Measurements from ENCODE around the gene CDH12. TPM values are rescaled to one million over a fixed set of nuclear protein-coding genes. Genes with fewer than 3 reads are reported as not detected.
A peak's percentile ranks its signal among the peaks of the same experiment; 100 is the strongest.
"Not testable (repeated sequence)": the region's sequence is repeated elsewhere in the genome, so short reads cannot be mapped to it uniquely, and the experiment has no call there.

The CDH12 gene
- total and polyA plus RNA-seq, 4 donors, result 0.02 to 3.7 (median 0.31) TPM; not detected in 1

GRCh38 chr5:22887566-22887965, 34.4 kb upstream of the CDH12 start:
- TF ChIP-seq, protein P1, sequence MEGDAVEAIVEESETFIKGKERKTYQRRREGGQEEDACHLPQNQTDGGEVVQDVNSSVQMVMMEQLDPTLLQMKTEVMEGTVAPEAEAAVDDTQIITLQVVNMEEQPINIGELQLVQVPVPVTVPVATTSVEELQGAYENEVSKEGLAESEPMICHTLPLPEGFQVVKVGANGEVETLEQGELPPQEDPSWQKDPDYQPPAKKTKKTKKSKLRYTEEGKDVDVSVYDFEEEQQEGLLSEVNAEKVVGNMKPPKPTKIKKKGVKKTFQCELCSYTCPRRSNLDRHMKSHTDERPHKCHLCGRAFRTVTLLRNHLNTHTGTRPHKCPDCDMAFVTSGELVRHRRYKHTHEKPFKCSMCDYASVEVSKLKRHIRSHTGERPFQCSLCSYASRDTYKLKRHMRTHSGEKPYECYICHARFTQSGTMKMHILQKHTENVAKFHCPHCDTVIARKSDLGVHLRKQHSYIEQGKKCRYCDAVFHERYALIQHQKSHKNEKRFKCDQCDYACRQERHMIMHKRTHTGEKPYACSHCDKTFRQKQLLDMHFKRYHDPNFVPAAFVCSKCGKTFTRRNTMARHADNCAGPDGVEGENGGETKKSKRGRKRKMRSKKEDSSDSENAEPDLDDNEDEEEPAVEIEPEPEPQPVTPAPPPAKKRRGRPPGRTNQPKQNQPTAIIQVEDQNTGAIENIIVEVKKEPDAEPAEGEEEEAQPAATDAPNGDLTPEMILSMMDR (IDR thresholded peaks at IDR 0.05; ENCODE audit: control extremely low read depth, extremely low read depth), result no peak

GRCh38 chr5:22858911-22859310, 5.8 kb upstream of the CDH12 start:
- H3K27ac ChIP-seq (ENCODE audit: low read depth in 1 of 2, low read length in 1 of 2); H3K4me3 ChIP-seq; ATAC-seq (ENCODE audit: insufficient read depth, low FRiP score); H3K4me1 ChIP-seq (ENCODE audit: control insufficient read depth in 5 of 5, insufficient read depth in 5 of 5, low read length in 5 of 5); H3K36me3 ChIP-seq (ENCODE audit: control insufficient read depth in 4 of 4, insufficient read depth in 4 of 4, low read length in 4 of 4); H3K9ac ChIP-seq (ENCODE audit: insufficient read depth in 1 of 2, low read length in 2 of 2); H3K9me3 ChIP-seq (ENCODE audit: control insufficient read depth in 4 of 4, insufficient read depth in 3 of 4, low read length in 3 of 4); H3K27me3 ChIP-seq (ENCODE audit: control insufficient read depth in 3 of 3, insufficient read depth in 3 of 3, low read length in 2 of 3); DNase-seq: not testable (repeated sequence)
- 85 to 90% methylated on average over 5 of the region's 5 CpGs for WGBS, 2 donors

More at GRCh38 chr5:22887566-22887965, 34.4 kb upstream of the CDH12 start:
- Histone ChIP-seq H3K9me3 (ENCODE audit: control insufficient read depth in 4 of 4, insufficient read depth in 3 of 4, low read length in 3 of 4) (no peaks in the 10 kb centered on the region), H3K9ac (ENCODE audit: insufficient read depth in 1 of 2, low read length in 2 of 2) (no peak overlapping the region), H3K27me3 (ENCODE audit: control insufficient read depth in 3 of 3, insufficient read depth in 3 of 3, low read length in 2 of 3) (no peaks in the 10 kb centered on the region), H3K4me3 (no peak overlapping the region), H3K4me1 (ENCODE audit: control insufficient read depth in 5 of 5, insufficient read depth in 5 of 5, low read length in 5 of 5) (no peaks in the 10 kb centered on the region), H3K27ac (ENCODE audit: low read depth in 1 of 2, low read length in 1 of 2) (no peak overlapping the region), H3K36me3 (ENCODE audit: control insufficient read depth in 4 of 4, insufficient read depth in 4 of 4, low read length in 4 of 4) (no peaks in the 10 kb centered on the region)
- 81 to 85% methylated on average over 3 of the region's 3 CpGs for whole genome bisulfite sequencing, 2 donors
- no peak for ATAC-seq (ENCODE audit: insufficient read depth, low FRiP score)
- no peak for DNase-seq

- H3K9me3 ChIP-seq (ENCODE audit: control insufficient read depth in 4 of 4, insufficient read depth in 3 of 4, low read length in 3 of 4), result peaks cover 0 to 2% (median 0%) of the 10 kb centered on the region in 4 donors
- H3K9ac ChIP-seq (ENCODE audit: insufficient read depth in 1 of 2, low read length in 2 of 2), result no peak overlapping the region
- H3K27ac ChIP-seq (ENCODE audit: low read depth in 1 of 2, low read length in 1 of 2), result no peak overlapping the region
- no peaks in the 10 kb centered on the region for H3K36me3 ChIP-seq (ENCODE audit: control insufficient read depth in 4 of 4, insufficient read depth in 4 of 4, low read length in 4 of 4)
- DNase-seq, result no peak
- H3K4me1 ChIP-seq (ENCODE audit: control insufficient read depth in 5 of 5, insufficient read depth in 5 of 5, low read length in 5 of 5), result peaks cover 0 to 9% (median 0%) of the 10 kb centered on the region in 5 donors
- 77 to 80% methylated on average over 4 of the region's 4 CpGs for whole genome bisulfite sequencing, 2 donors
- TF ChIP-seq, protein P1 (IDR thresholded peaks at IDR 0.05; ENCODE audit: control extremely low read depth, extremely low read depth), result no peak
- no peak for ATAC-seq (ENCODE audit: insufficient read depth, low FRiP score)
- no peak overlapping the region for H3K4me3 ChIP-seq
- peaks cover 0 to 26% (median 6%) of the 10 kb centered on the region in 3 donors for H3K27me3 ChIP-seq (ENCODE audit: control insufficient read depth in 3 of 3, insufficient read depth in 3 of 3, low read length in 2 of 3)
Measured at GRCh38 chr5:22855824-22856223, 2.7 kb upstream of the CDH12 start.

DNA sequence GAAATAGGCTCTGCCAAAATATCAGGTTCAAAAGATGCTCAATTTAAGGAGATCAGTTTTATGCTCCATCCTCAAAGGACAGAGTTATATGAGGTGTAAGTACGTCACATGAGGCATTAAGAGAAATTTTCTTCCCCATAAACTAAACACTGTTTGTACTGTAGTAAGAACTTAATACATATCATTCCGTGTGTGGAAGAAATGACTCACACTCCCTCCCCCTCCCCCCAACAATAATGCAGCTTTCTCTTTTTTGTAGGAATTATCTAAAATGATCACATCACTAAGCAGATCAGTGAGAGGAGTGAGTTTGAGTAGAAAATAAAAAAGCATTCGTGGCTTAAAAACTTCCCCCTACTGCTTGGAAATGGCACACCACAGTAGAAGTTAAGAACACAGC, 2.2 kb downstream of the CDH12 start:
- peaks cover 0 to 30% (median 6%) of the 10 kb centered on the region in 3 donors for H3K27me3 ChIP-seq (ENCODE audit: control insufficient read depth in 3 of 3, insufficient read depth in 3 of 3, low read length in 2 of 3)
- no peak overlapping the region for H3K4me3 ChIP-seq
- no peak overlapping the region for H3K27ac ChIP-seq (ENCODE audit: low read depth in 1 of 2, low read length in 1 of 2)
- DNase-seq (peak in 1 of 3 donors; percentile 1), ATAC-seq (ENCODE audit: insufficient read depth, low FRiP score) (no peak)
- H3K36me3 ChIP-seq (ENCODE audit: control insufficient read depth in 4 of 4, insufficient read depth in 4 of 4, low read length in 4 of 4), result no peaks in the 10 kb centered on the region
- H3K9ac ChIP-seq (ENCODE audit: insufficient read depth in 1 of 2, low read length in 2 of 2), result no peak overlapping the region
- H3K4me1 ChIP-seq (ENCODE audit: control insufficient read depth in 5 of 5, insufficient read depth in 5 of 5, low read length in 5 of 5), result peaks cover 0 to 9% (median 0%) of the 10 kb centered on the region in 5 donors
- peaks cover 0 to 2% (median 0%) of the 10 kb centered on the region in 4 donors for H3K9me3 ChIP-seq (ENCODE audit: control insufficient read depth in 4 of 4, insufficient read depth in 3 of 4, low read length in 3 of 4)
- WGBS, 2 donors, result 61 to 69% methylated on average over 3 of the region's 3 CpGs
- TF ChIP-seq, protein P1 (IDR thresholded peaks at IDR 0.05; ENCODE audit: control extremely low read depth, extremely low read depth), result no peak

Data from lung (tissue), 12 donors.